H9 (cell line): ENCODE measurements around the gene TMEM181. TPM values are rescaled to one million over a fixed set of nuclear protein-coding genes. Genes with fewer than 3 reads are reported as not detected.

Source experiments
- DNase-seq: peaks from one replicate; pipeline ENCODE4 v3.0.0-alpha.2; 2017
- H2AFZ ChIP-seq: one replicate; pipeline ENCODE4 v1.6.1; 2013; ENCODE audit warnings: mild to moderate bottlenecking, low read length, control low read depth, moderate library complexity
- H2AK5ac ChIP-seq: 2 replicates; pipeline ENCODE4 v1.6.1; 2013; ENCODE audit warnings: low read length, control low read depth, mixed read lengths; ENCODE audit not compliant: insufficient read length
- H2BK120ac ChIP-seq: one replicate; pipeline ENCODE4 v1.6.1; 2013; ENCODE audit warnings: low read depth, mild to moderate bottlenecking, low read length, control low read depth, inconsistent platforms; ENCODE audit not compliant: poor library complexity, severe bottlenecking
- H2BK12ac ChIP-seq: 2 replicates; pipeline ENCODE4 v1.6.1; 2013; ENCODE audit warnings: low read length, control low read depth, mixed read lengths, low read depth; ENCODE audit not compliant: insufficient read length
- H2BK15ac ChIP-seq: 2 replicates; pipeline ENCODE4 v1.6.1; 2013; ENCODE audit warnings: low read depth, low read length, control low read depth
- H2BK20ac ChIP-seq: one replicate; pipeline ENCODE4 v1.6.1; 2013; ENCODE audit warnings: low read depth, mild to moderate bottlenecking, low read length, control low read depth, inconsistent platforms; ENCODE audit not compliant: poor library complexity, severe bottlenecking
- H2BK5ac ChIP-seq: 2 replicates; pipeline ENCODE4 v1.6.1; 2013; ENCODE audit warnings: low read length, control low read depth, mixed read lengths; ENCODE audit not compliant: insufficient read length
- H3K14ac ChIP-seq: 2 replicates; pipeline ENCODE4 v1.6.1; 2013; ENCODE audit warnings: low read length, control low read depth; ENCODE audit not compliant: insufficient read depth
- H3K18ac ChIP-seq: 2 replicates; pipeline ENCODE4 v1.6.1; 2013; ENCODE audit warnings: low read depth, mild to moderate bottlenecking, mixed read lengths, low read length, control low read depth; ENCODE audit not compliant: insufficient read length
- H3K23ac ChIP-seq: 2 replicates; pipeline ENCODE4 v1.6.1; 2013; ENCODE audit warnings: low read length, control low read depth, mixed read lengths, low read depth; ENCODE audit not compliant: insufficient read length
- H3K23me2 ChIP-seq: 2 replicates; pipeline ENCODE4 v1.6.1; 2013; ENCODE audit warnings: low read depth, mild to moderate bottlenecking, mixed read lengths, low read length, control low read depth; ENCODE audit not compliant: insufficient read length, poor library complexity, severe bottlenecking
- H3K27ac ChIP-seq: 2 replicates; pipeline ENCODE4 v1.5.1; 2013; ENCODE audit warnings: low read length, control low read depth, mixed read lengths, low read depth; ENCODE audit not compliant: insufficient read length
- H3K27me3 ChIP-seq: 2 replicates; pipeline ENCODE4 v1.6.1; 2013; ENCODE audit warnings: low read length, control low read depth, inconsistent platforms; ENCODE audit not compliant: insufficient read depth
- H3K4ac ChIP-seq: 2 replicates; pipeline ENCODE4 v1.6.1; 2013; ENCODE audit warnings: low read depth, mild to moderate bottlenecking, control low read depth, inconsistent platforms, low read length, moderate library complexity
- H3K4me1 ChIP-seq: 2 replicates; pipeline ENCODE4 v1.6.1; 2013; ENCODE audit warnings: low read length, control low read depth, inconsistent platforms; ENCODE audit not compliant: insufficient read depth
- H3K4me2 ChIP-seq: 2 replicates; pipeline ENCODE4 v1.6.1; 2013; ENCODE audit warnings: low read length, control low read depth, mixed read lengths; ENCODE audit not compliant: insufficient read length, insufficient read depth
- H3K56ac ChIP-seq: 2 replicates; pipeline ENCODE4 v1.6.1; 2013; ENCODE audit warnings: low read depth, mild to moderate bottlenecking, mixed read lengths, low read length, control low read depth; ENCODE audit not compliant: insufficient read length
- H3K79me1 ChIP-seq: 2 replicates; pipeline ENCODE4 v1.6.1; 2013; ENCODE audit warnings: low read depth, mild to moderate bottlenecking, moderate library complexity, low read length, control low read depth, inconsistent platforms; ENCODE audit not compliant: insufficient read depth, poor library complexity, severe bottlenecking
- H3K79me2 ChIP-seq: 2 replicates; pipeline ENCODE4 v1.6.1; 2013; ENCODE audit warnings: low read length, control low read depth, inconsistent platforms; ENCODE audit not compliant: insufficient read depth
- H3K9ac ChIP-seq: 2 replicates; pipeline ENCODE4 v1.6.1; 2013; ENCODE audit warnings: low read length, control low read depth, mixed read lengths; ENCODE audit not compliant: insufficient read length; ENCODE audit errors: extremely low read depth
- H3K9me3 ChIP-seq: one replicate; pipeline ENCODE4 v1.6.1; 2013; ENCODE audit warnings: low read depth, low read length, inconsistent platforms; ENCODE audit not compliant: control insufficient read depth
- H3T11ph ChIP-seq: one replicate; pipeline ENCODE4 v1.6.1; 2013; ENCODE audit warnings: mild to moderate bottlenecking, low read length, control low read depth, inconsistent platforms
- H4K20me1 ChIP-seq: one replicate; pipeline ENCODE4 v1.6.1; 2013; ENCODE audit not compliant: control insufficient read depth, insufficient read length, insufficient read depth
- H4K5ac ChIP-seq: 2 replicates; pipeline ENCODE4 v1.6.1; 2013; ENCODE audit warnings: low read depth, mild to moderate bottlenecking, mixed read lengths, low read length, control low read depth; ENCODE audit not compliant: insufficient read length
- H4K8ac ChIP-seq: replicated peaks from 2 replicates; pipeline ENCODE4 v1.6.1; 2013; ENCODE audit warnings: low read length, control low read depth, mixed read lengths, low read depth; ENCODE audit not compliant: insufficient read length
- H4K91ac ChIP-seq: 2 replicates; pipeline ENCODE4 v1.6.1; 2013; ENCODE audit warnings: low read depth, mild to moderate bottlenecking, moderate library complexity, mixed read lengths, low read length, control low read depth; ENCODE audit not compliant: insufficient read length
- H3K27ac Mint-ChIP-seq, 3 experiments: 2 replicates in 2 of 3; 3 replicates in 1 of 3; pipeline ENCODE4 v1.8.0; 2020 to 2021; ENCODE audit warnings: mixed read lengths in 3 of 3, mild to moderate bottlenecking in 1 of 3, moderate library complexity in 1 of 3
- H3K27me3 Mint-ChIP-seq: 2 replicates; pipeline ENCODE4 v1.8.0; 2021; ENCODE audit warnings: low read depth, mild to moderate bottlenecking, moderate library complexity, mixed read lengths
- H3K36me3 Mint-ChIP-seq, 3 experiments: 2 replicates in 2 of 3; 3 replicates in 1 of 3; pipeline ENCODE4 v1.8.0; 2020 to 2021; ENCODE audit warnings: low read depth in 3 of 3, mixed read lengths in 3 of 3; ENCODE audit not compliant: insufficient read depth in 1 of 3
- H3K4me1 Mint-ChIP-seq, 2 experiments: 2 replicates each; pipeline ENCODE4 v1.8.0; 2020; ENCODE audit warnings: mixed read lengths in 2 of 2
- H3K4me3 Mint-ChIP-seq, 2 experiments: 2 replicates in 1 of 2; 3 replicates in 1 of 2; pipeline ENCODE4 v1.8.0; 2020 to 2021; ENCODE audit warnings: mild to moderate bottlenecking in 2 of 2, mixed read lengths in 2 of 2, moderate library complexity in 1 of 2
- H3K9me3 Mint-ChIP-seq, 2 experiments: 2 replicates in 1 of 2; 3 replicates in 1 of 2; pipeline ENCODE4 v1.8.0; 2020; ENCODE audit warnings: mild to moderate bottlenecking in 2 of 2, mixed read lengths in 2 of 2, moderate library complexity in 1 of 2
- CTCF ChIP-seq: fragments of 200-600 bp; sonication (generic); conservative IDR thresholded peaks from 3 replicates; pipeline ENCODE4 v1.8.0; 2021; ENCODE audit warnings: antibody characterized with exemption, mild to moderate bottlenecking
- WGBS: extraction: QIAGEN DNeasy Blood & Tissue Kit; methylation state at CpG from one replicate; pipeline ENCODE4 v1.1.7; 2013; ENCODE audit warnings: missing lambda C conversion rate, low lambda C conversion rate, mixed read lengths; ENCODE audit not compliant: insufficient read length; ENCODE audit errors: extremely low coverage; 5-methylcytosine and 5-hydroxymethylcytosine counted together
- total RNA-seq: library from RNA; stranded (reverse); gene quantifications from 2 replicates; pipeline ENCODE4 v1.2.1, GENCODE V29; 2021

TMEM181 gene
- total RNA-seq, 1 experiment from 2014 or later, result 24.4 TPM

- no peaks in the 10 kb centered on the region for H4K20me1 ChIP-seq
- H2AFZ ChIP-seq, result no peak overlapping the region
- no peak overlapping the region for H2BK12ac ChIP-seq
- no peak for TF ChIP-seq CTCF
- H4K8ac ChIP-seq, result no peak overlapping the region
- Mint-ChIP-seq H3K4me1 (peaks cover 39 to 52% of the 10 kb centered on the region in 2 experiments), H3K4me3 (no peak overlapping the region), H3K36me3 (peaks cover 0 to 6% (median 0%) of the 10 kb centered on the region in 3 experiments; a peak in 3 of 7 replicates), H3K27ac (peak overlapping the region in 2 of 3 experiments; percentile 55 to 90; a peak in 1 of 7 replicates), H3K9me3 (no peaks in the 10 kb centered on the region), H3K27me3 (no peaks in the 10 kb centered on the region)
- no peak overlapping the region for H2BK20ac ChIP-seq
- no peak overlapping the region for H2BK120ac ChIP-seq
- no peak overlapping the region for H3T11ph ChIP-seq
- no peak overlapping the region for H3K14ac ChIP-seq
- H2AK5ac ChIP-seq, result no peak overlapping the region
- no peak overlapping the region for H3K18ac ChIP-seq
- no peak overlapping the region for H2BK15ac ChIP-seq
- H3K9me3 ChIP-seq, result no peaks in the 10 kb centered on the region
- H3K4me1 ChIP-seq, result peaks cover 5% of the 10 kb centered on the region; the same call in 1 of the 2 replicates
- no peak overlapping the region for H3K4ac ChIP-seq
- peaks cover 3% of the 10 kb centered on the region for H3K23me2 ChIP-seq
- H3K79me2 ChIP-seq, result peaks cover 36% of the 10 kb centered on the region; the same call in 1 of the 2 replicates
- H4K5ac ChIP-seq, result no peak overlapping the region
- H3K79me1 ChIP-seq, result peaks cover 3% of the 10 kb centered on the region
- WGBS, result no CpG with 5 or more reads among the region's 16 CpGs
- no peak overlapping the region for H4K91ac ChIP-seq
- no peak overlapping the region for H3K4me2 ChIP-seq
- no peak overlapping the region for H3K23ac ChIP-seq
- no peak overlapping the region for H3K9ac ChIP-seq
- H3K56ac ChIP-seq, result no peak overlapping the region
- no peak for DNase-seq
- H3K27ac ChIP-seq, result no peak overlapping the region
- H3K27me3 ChIP-seq, result no peaks in the 10 kb centered on the region
- no peak overlapping the region for H2BK5ac ChIP-seq
Measured at GRCh38 chr6:158564243-158565121, 4.6 kb downstream of the TMEM181 start.
